ENCODE data around the gene DLG1. TPM values are rescaled to one million over a fixed set of nuclear protein-coding genes. Genes with fewer than 3 reads are reported as not detected.

The DLG1 gene
- total and polyA plus RNA-seq, 9 of the 15 experiments (the other 6 are each of a cell fraction or from before 2014, with no cell fraction given) = 9.4 to 63.5 (median 43.6) TPM

- 88% methylated on average over 2 of the region's 2 CpGs for WGBS (ENCODE audit: insufficient coverage, low coverage, missing lambda C conversion rate)
- intact Hi-C loops (cut with micrococcal nuclease) = no loop called here
- Histone ChIP-seq H3K27ac (ENCODE audit: extremely low read depth, low read depth, low read length) (no peak overlapping the region), H4K20me1 (replicated peaks; ENCODE audit: control insufficient read depth, insufficient read depth, low read length) (no peaks in the 10 kb centered on the region), H3K4me3 (no peak overlapping the region), H3K9ac (ENCODE audit: insufficient read depth in 1 of 2, low read depth in 2 of 2, low read length in 2 of 2) (no peak overlapping the region), H3K9me3 (replicated peaks; ENCODE audit: control insufficient read depth, insufficient read depth, low read depth, low read length) (no peaks in the 10 kb centered on the region), H3K4me2 (ENCODE audit: insufficient read depth, low read length) (no peak overlapping the region), H3K9me1 (ENCODE audit: control insufficient read depth, insufficient read depth, low read length) (no peaks in the 10 kb centered on the region), H3K27me3 (ENCODE audit: control insufficient read depth in 2 of 2, insufficient read depth in 2 of 2, low read length in 2 of 2) (no peaks in the 10 kb centered on the region), H3K36me3 (ENCODE audit: control insufficient read depth, insufficient read depth, low read length) (peaks cover 17% of the 10 kb centered on the region), H3K4me1 (replicated peaks in 1 of 2; ENCODE audit: control insufficient read depth in 2 of 2, insufficient read depth in 2 of 2, low read length in 2 of 2) (no peaks in the 10 kb centered on the region), H3K79me2 (ENCODE audit: control insufficient read depth, insufficient read depth, low read length) (no peaks in the 10 kb centered on the region), H2AFZ (ENCODE audit: low read depth, low read length) (no peak overlapping the region)
- FAIRE-seq = no peak
- BruUV-seq (replicated peaks) = no TSS peak
- ATAC-seq = no peak
- in situ Hi-C loops (cut with MboI) = no loop called here
- POLR2A ChIA-PET = no interaction called here
- CTCF ChIA-PET (ENCODE audit: low intra/inter-chr PET ratio) = no interaction called here
- TF ChIP-seq CREBBP (IDR thresholded peaks at IDR 0.05; ENCODE audit: low read depth, low read length) (no peak), USF1 (CRISPR knock-in tag; IDR thresholded peaks at IDR 0.05) (no peak), CHAMP1 (IDR thresholded peaks at IDR 0.05) (no peak), ZNF165 (CRISPR knock-in tag; IDR thresholded peaks at IDR 0.05; ENCODE audit: borderline replicate concordance) (no peak), HDAC2 (IDR thresholded peaks at IDR 0.05) (no peak), ZBTB8A (IDR thresholded peaks at IDR 0.05; ENCODE audit: partially characterized antibody) (no peak)
- DNase-seq (ENCODE audit: extremely low read depth in 1 of 4, low spot score in 3 of 4) = no peak
These were observed 215.5 kb downstream of the DLG1 start for GRCh38 chr3:197082871-197083270.
